Body of pancreas (tissue), 4 donors: ENCODE data around the gene SATB2.

Experiments
- CTCF ChIP-seq, 7 experiments: fragments of 450-650 bp in 4 of 7; fragments of 200-600 bp in 3 of 7; sonication (generic) in 3 of 7; IDR thresholded peaks; one replicate each; pipeline ENCODE4 v1.5.1; 2016 to 2019; ENCODE audit warnings: antibody characterized with exemption in 7 of 7
- POLR2A ChIP-seq, 3 donors: fragments of 450-650 bp; IDR thresholded peaks; one replicate each; pipeline ENCODE4 v1.6.1; 2016; ENCODE audit warnings: antibody characterized with exemption in 3 of 3, mild to moderate bottlenecking in 2 of 3

GRCh38 chr2:199452260-199452990, 5.3 kb downstream of the SATB2 start:
- no peak for TF ChIP-seq CTCF (IDR thresholded peaks at IDR 0.05)
- TF ChIP-seq POLR2A (IDR thresholded peaks at IDR 0.05) = no peak
